Middle frontal gyrus (tissue), 1 donor: Measurements from ENCODE around the gene MAX.
"Not testable (repeated sequence)": the region's sequence is repeated elsewhere in the genome, so short reads cannot be mapped to it uniquely, and the experiment has no call there.

Experiments used
- DNase-seq: peaks from one replicate; pipeline ENCODE4 v3.0.0-alpha.2; 2015; ENCODE audit warnings: low spot score; ENCODE audit errors: extremely low spot score

Gene MAX

DNA sequence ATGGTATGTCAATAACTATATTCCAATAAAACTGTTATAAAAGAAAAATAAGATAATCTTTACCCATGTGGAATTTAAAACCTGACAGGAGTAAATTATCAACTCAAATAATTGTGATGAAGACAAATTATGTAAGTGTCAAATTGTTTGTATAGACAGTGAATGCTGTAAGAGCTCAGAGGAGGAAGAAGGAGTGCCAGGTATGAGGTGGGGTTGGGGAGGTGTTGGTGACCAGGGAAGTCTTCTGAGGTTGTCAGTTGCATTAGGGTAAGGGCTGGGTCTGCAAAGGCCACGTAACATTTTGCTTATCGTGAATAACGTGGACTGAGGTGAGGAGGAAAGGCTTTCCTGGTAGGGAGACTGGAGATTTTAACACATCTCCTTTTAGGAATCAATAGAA, 2.5 kb upstream of the MAX start:
- no peak for DNase-seq

DNA sequence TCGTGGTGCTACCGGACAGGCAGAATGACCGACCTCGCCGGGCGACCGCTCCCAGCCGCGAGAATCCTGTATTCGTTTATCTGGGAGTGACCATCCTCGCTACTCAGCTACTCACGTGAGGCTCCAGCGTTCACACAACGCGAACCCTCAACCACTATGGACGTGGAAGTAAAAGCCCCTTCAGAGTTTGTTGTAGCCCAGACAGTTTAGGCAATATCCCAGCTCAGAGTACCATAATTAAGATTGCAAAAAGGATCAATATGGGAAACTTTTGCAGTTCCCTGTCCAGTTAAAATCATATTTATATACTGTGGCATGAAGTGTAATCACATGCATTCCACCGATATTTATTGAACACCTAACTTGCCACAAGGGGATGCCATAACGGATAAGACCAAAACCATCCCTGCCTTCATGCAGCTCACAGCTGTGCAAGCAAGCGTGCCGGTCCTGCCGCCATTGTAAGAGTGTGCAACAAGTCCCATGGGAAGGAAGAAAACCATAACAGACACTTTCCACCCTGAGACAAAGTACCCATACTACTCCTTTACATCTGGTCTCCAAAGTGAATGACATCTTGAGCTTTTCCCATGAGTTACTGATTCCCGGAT, 938 bp upstream of the MAX start:
- no peak for DNase-seq

DNA sequence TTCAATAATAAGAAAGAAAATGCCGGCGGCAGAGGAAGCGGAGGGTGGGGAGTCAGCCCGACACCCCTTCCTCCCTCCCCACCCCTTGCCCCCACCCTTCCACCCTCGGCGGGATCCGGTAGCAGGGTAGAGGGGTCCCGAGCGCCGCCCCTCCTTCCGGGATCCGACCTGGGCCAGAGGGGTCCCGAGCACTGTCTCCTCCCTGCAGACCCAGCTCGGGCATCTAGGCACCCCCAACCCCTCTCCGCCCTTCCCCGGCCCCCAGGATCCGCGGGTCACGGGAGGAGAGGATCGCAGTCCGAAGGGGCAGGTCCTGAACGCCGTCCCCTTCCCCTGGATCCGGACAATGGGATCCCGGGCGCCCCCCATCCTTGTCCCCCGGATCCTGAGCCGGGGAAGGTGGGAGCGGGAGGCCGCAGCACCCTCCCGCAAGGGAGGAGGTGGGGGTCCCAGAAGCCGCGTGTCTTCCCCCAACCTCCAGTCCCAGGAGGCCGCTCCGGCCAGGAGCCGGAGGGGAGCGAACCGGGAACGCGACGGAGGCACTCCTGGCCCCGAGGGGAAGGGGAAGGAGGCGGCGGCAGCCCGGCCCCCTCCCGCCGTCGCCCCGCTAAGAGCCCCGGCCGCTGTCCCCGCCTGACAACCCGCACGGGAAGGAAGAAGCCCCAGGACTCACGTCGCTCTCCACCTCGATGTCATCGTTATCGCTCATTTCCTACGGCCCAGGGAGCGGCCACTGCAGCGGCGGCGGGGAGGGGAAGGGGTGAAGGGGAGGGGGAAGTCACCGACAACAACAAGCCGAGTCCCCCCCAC, 481 bp downstream of the MAX start:
- DNase-seq, result no peak

DNA sequence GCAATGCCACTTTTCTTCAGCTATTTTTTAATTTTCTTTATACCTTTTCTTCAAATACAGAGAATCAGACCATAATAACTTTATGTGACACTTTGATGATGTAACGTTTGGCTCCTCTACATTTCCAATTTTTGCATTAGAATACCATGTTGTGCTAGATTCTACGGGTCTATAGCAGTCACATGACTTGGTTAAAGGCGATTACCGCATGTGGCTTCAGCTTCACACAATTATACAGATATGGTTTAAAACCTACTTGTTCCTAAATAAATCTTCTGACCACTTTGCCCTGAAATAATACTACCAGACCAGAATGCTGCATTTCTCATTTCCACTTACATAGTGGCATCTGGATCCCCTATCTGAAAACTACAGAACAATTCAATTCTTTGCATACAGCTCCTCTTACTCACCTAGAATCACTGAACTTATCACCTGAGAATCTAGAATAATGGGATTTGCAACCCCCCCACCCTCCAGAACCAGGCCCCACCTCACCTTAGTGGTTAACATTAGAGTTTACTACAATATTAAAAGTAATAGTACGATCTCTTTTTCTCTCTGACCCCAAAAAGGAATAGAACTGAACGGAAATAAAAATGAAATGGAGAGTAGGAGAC, 1.3 kb downstream of the MAX start:
- no peak for DNase-seq

DNA sequence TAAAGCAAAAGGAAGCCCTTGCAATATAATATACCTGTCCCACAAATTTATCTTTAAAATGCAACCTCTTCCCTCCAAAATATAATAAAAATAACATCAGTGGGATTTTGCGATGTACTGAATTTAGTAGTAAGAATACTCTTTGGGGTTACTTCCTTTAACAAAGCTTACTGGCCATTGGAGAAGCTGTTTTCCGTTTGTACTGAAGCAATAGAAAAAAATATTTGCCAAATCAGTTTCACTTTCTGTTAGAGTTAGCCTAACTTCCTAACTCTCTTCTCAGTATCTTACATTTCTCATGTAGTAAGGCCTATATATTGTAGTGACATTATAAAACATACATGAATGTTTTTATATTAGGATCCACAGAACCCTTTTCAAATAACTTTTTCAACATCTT, 3.7 kb downstream of the MAX start:
- no peak for DNase-seq

DNA sequence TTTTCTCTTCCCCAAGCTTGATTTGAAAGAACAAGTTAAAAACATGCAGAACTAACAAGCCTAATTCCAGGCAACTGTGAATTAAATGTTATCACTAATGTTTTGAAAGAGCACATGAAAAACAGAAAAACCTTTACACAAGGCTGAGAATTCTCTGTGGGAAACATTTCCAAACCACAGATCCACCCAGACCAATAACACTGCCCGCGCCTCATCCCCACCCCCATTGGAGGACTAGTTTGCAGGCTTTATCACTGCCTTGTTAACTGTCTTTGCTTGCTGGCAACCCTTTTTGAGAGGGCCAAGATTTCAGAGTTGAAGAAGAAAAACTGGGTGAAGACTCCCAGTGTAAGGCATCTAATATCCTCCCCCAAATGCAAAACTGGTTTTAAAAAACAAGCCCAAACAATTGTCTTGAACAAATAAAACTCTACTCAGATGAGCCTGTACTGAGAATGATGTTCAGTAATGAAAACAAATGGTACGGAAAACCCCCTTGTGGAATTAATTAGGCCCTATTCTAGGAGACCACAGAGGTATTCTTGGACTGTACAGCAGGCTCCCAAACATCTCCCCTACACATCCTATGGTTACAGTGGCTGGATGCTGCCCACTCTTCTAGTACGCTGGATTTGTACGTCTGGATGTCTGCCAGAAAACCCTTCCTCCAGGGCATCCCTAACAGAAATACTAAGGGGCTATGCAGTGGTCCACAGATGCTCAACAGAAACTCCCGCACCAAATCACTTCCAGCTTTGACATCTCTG, 5.8 kb downstream of the MAX start:
- no peak for DNase-seq

DNA sequence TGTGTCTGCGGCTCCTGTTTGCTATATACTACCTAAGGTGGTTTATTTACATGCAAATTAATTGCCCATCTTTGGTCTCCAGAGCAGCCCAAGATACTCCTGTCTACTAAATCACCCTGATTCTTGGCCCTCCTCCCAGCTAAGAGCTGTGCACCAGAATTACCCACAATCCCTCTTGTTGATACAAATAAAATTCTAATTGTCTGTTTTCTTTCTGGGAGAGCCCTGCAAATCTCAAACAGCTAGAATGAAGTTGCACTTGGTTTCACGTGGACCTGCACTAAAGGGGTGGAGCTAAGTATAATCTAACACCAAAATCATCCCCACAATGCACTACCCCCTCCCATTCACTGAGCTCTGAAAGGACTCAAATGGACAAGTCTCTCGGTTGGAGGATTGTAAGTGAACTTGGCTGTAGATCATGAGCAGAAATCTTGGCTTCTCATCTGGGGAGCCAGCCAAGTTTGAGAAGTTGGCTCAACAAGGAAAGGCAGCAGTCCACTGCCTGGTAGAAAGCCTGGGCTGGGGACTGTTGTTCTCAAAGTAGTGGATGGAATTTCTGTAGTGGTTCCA, 6.6 kb downstream of the MAX start:
- DNase-seq, result peak; percentile 43

DNA sequence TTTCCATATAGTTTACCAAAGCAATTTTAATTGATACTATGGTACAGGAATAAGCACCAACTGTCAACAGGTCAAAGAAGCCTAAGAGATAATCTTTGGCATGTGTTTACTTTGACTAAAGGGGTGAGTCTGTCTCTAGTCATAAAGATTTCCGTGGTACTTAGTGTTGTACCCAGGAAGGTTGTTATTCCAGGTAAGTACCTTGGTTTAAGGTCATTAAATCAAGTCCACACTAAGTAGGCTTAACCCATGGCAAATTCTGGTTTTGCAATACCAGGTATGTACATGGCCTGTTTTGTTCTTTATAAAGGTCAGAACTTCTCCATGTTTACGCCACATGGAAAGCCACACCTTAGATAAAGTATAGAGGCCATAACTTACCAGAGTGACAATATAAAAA, 10.0 kb downstream of the MAX start:
- DNase-seq, result no peak

DNA sequence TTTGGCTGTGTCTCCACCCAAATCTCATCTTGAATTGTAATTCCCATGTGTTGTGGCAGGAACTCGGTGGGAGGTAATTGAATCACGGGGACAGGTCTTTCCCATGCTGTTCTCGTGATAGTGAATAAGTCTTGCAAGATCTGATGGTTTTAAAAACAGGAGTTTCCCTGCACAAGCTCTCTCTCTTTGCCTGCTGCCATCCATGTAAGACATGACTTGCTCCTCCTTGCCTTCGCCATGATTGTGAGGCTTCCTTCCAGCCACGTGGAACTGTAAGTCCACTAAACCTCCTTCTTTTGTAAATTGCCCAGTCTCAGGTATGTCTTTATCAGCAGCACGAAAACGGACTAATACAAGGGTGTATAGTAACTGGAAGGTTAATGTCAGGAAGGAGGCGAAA, 14.5 kb downstream of the MAX start:
- DNase-seq, result not testable (repeated sequence)

DNA sequence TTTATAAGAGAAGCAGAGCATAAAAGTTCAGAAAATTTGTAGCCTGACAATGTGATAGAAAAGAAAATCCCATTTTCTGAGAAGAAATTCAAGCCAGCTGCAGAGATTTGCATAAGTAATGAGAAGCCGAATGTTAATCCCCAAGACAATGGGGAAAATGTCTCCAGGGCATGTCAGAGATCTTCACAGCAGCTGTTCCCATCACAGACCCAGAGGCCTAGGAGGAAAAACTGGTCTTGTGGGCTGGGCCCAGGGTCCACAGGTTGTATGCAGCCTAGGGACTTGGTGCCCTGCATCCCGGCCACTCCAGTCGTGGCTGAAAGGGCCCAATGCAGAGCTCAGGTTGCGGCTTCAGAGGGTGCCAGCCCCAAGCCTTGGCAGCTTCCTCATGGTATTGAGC, 15.6 kb downstream of the MAX start:
- not testable (repeated sequence) for DNase-seq

DNA sequence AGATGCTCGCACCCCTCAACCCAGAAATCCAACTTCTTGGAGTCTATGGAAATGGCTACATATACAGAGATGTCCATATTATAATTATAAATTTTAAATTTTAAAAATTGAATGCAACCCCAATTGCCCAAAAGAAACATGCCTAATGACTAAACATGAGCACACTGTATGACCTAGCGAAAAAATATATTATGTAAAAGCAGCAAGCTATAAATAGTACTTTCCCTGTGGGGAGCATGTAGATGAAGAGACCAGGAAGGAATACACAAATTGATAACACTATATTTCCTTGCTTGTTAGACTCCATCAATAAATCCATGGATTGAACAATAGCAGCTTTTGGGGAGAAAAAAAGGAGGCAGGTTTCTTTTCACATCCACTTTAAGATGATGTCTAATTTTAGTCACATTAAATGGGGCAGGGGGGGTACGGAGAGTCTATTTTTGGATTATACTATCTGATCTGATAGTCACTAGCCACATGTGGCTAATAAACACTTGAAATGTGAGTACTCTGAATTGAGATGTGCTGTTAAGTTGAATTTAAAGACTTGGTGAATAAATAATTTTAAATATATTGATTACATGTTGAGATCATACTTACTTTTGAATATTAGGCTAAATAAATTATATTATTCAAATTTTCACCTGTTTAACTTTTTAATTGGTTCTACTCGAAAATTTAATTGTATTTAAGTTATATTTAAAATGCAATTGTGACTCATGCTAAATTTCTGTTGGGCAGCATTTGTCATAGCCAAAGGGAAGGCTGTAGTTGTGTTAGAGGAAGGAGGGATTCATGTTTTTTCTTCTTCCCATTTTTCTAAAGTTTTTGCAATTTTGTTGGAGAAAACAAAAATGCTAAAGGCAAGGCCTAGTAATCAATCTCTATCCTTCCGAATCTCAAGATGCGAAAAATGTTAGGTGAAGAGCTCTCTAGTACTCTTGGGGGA, 17.5 kb downstream of the MAX start:
- DNase-seq, result no peak

DNA sequence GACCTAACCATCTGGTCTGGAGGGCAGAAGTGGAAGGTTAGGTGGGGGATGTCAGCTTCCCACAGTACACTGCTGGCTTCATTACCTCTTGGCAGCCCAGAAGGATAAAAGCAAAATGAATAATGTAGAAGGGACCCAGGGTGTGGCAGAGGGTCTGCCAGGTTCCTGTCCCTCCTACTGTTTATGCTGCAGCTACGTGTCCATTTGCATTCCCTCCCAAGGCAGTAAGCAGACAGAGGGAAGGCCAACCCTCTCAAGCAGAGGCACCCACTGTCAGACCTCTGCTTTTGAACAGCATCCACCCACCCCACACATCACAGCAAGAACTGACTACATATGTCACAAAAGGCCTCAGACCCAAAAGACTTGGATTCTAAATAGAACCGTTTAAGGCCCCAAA, 19.4 kb downstream of the MAX start:
- DNase-seq, result no peak

DNA sequence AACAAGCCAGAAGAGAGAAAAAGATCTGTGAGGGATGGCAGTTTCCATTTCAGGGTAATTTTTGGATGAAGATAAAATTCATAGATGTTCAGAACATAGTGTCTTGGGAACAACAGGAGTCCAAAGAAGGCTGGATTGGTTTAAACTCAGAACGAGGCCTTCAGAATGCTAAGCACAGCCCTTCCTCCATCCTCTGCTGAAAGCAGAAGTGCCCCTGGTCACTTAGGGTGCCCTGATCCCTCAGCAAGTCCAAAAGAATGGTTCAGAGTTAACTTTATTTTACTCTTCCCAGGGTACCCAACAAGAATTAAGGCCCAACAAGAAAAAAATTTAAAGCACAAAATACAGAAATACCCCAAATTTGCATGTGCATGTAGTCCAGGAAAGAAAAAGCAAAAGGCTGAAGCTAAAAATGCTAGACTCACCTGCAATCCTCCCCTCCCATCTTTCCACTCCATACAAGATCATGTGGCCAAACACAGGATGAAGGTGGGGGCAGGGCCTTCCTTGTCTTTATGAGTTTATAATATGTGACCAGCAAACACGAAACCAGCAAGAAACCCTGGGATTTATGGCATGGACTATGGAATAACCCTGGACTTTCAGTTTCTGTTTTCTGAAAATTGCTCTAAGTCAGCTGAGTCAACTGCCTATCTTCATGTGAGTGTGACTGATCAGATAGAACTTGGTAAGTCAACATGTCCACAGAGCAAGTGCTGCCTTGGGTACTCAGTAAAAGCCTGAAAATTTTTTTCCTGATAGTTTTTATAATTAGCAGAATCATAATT, 21.2 kb downstream of the MAX start:
- DNase-seq, result no peak

DNA sequence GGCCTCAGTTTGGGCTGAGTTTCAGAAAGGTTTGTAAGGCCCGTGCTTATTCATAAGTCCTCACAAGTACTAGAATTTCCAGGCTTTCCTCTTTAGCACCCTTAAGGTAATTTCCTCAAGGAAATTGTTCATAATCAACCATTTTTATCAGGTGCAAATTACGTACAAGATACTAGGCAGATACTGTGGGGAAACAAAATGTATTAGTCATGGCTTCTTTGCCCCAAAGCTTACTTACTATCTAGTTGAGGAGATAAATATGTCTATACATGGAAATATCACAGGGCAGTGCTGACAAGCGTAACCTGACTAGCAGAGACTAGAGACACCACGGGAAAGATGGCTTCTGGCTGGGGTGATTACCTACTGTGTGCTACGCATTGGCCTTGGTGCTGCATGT, 22.5 kb downstream of the MAX start:
- no peak for DNase-seq

DNA sequence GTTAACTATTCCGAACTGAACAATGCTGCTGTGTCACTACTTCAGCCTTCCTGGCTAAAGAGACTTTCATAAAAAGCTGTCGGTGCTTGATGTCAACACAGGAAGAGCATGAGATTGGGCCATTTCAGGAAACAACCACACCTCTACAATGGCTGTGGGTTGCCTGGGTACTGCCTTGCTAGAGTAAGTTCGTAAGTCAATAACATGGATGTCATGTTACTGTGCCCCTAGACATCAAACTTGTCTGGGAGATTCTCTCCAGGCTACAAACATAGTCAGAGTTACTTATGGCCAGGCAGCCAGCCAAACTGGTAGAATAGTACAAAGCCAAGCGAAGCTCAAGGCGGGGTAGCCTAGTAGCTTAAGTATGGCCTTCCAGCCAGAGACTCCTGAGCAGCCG, 23.1 kb downstream of the MAX start:
- no peak for DNase-seq

DNA sequence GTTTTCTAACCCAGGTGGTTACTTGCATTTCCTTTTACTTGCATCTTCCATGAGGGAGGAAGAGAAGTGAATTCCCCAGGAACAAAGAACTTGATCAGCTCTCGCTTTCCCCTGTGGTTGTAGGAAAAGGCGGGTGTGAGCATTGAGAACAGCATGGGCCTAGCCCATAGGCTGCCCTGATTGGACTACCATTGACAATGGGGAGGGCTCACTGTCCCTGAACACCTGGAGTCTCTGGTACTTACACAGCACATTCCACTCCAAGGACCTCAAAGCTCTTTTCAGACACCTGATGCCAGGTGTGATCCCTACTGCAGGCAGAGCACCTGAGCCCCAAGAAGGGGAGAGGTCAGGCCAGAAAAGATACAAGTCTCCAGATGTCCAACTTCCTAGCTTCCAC, 25.0 kb downstream of the MAX start:
- no peak for DNase-seq

DNA sequence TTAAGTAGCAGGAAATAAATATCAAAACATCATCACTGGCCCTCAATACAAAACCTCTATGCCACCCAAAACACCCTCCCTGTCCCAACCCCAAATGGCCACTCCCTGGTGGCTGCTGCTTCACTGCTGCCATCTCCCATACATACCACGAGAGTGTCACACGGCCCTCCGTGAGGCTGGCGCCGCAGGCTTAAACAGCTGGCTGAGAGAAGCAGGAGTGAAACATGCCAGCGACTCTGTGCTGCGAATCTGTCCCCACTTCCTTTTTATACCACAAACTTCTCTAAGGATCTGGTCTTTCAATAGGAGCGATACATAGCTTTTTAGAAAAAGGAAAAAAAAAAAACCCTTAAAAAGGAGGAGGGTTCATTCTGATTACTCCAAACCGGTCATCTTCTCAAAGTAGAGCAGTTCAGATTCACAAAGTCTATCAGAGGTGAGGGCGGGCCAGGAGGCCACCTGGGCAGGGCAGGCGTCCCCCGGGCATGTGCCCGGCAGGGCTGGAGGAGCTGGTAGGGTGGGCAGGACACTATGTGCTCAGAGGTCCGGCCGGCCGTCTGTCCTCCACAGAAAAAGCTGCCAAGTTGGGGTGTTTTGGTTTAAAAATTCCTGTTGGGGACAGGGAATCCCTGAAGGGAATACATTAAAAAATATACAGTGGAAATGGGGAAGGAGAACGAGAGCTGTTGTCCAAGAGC, 26.5 kb downstream of the MAX start:
- no peak for DNase-seq

DNA sequence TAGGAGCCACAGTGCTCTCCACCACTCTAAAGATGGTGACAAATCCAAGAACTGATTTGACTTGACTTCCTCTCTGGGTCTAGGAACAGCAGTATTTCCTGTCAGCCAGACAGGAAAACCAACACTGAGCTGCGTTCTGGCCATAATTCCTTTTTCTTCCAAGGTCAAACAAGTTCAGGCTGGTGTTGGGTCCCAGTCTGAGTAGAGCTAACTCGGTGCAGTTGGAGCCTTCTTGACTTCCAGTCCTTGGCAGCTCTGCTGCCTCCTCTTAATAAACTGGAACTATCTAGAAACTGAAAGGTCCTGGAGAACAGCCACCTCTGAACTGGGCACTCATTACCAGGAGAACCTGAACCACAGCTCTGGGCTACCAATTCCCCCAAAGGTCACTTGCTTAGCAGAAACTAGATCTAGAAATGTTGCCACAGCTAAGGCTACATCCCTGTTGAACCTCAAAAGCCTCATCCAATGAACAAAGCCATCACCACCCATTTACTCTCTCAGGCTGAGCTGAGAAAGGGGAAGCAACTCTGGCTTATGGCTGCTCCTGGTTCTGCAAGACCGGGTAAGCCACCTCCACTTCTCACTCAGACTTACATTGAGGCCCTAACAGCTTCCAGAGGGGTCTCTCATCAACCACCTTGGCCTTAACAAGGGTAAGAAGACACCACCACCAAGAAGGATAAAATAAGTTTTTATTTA, 27.7 kb downstream of the MAX start:
- no peak for DNase-seq
